Right lobe of liver (tissue), 6 donors: ENCODE results near the gene PKM. TPM values are rescaled to one million over a fixed set of nuclear protein-coding genes. Genes with fewer than 3 reads are reported as not detected.
A peak's percentile ranks its signal among the peaks of the same experiment; 100 is the strongest.

Experiments used
- ATAC-seq, 4 donors: fragments of 200-7000 bp; cut with Tn5 transposase; one replicate each; pipeline ENCODE4 v1.9.1; 2020; ENCODE audit warnings: mild to moderate bottlenecking in 4 of 4, moderate library complexity in 4 of 4
- DNase-seq, 3 donors: peaks; one replicate each; pipeline ENCODE4 v3.0.0-alpha.2; 2020
- H3K27ac ChIP-seq, 3 donors: fragments of 200-600 bp; one replicate each; pipeline ENCODE4 v1.8.0; 2022
- H3K27me3 ChIP-seq, 2 donors: fragments of 200-600 bp; one replicate each; pipeline ENCODE4 v1.8.0; 2022
- H3K36me3 ChIP-seq, 4 donors: fragments of 200-600 bp; sonication (generic) in 1 of 4; one replicate each; pipeline versions ENCODE4 v1.5.1 to v1.8.0; 2017 to 2022; ENCODE audit warnings: control low read depth in 1 of 4
- H3K4me1 ChIP-seq, 4 donors: fragments of 200-600 bp; sonication (generic) in 1 of 4; one replicate each; pipeline versions ENCODE4 v1.5.1 to v1.8.0; 2017 to 2022; ENCODE audit warnings: control low read depth in 1 of 4
- H3K4me3 ChIP-seq, 3 donors: fragments of 200-600 bp; one replicate each; pipeline ENCODE4 v1.8.0; 2022
- H3K9me3 ChIP-seq, 4 donors: fragments of 200-600 bp; sonication (generic) in 1 of 4; one replicate each; pipeline versions ENCODE4 v1.5.1 to v1.8.0; 2017 to 2022; ENCODE audit warnings: control low read depth in 1 of 4
- POLR2A ChIP-seq: fragments of 450-650 bp; IDR thresholded peaks from one replicate; pipeline ENCODE4 v1.6.1; 2017; ENCODE audit warnings: antibody characterized with exemption, mild to moderate bottlenecking
- WGBS: methylation state at CpG from one replicate; pipeline ENCODE4 v1.1.6; 2018; ENCODE audit warnings: low coverage, low lambda C conversion rate; ENCODE audit not compliant: insufficient coverage; ENCODE audit errors: missing lambda C conversion rate; 5-methylcytosine and 5-hydroxymethylcytosine counted together
- intact Hi-C, 2 donors: fragments of 100-400 bp; cut with DNase I; formaldehyde crosslinking; loops; one replicate each; pipeline versions ENCODE4 v1.11.2 to v1.14.1; 2022
- total RNA-seq, 6 experiments: library from RNA; depleted of rRNA in 2 of 6; stranded (reverse); fragments of >200 nt in 2 of 6; fragmentation: NEBNext Ultra II Directional in 3 of 6; extraction: Animal tissue kit (Norgen Biotek cat#: 25700) in 3 of 6; gene quantifications; one replicate each; pipeline versions ENCODE4 v1.1.0 to v1.2.4, GENCODE V29; 2016 to 2023
- TF ChIP-seq, protein P1 (sequence below), 4 donors: fragments of 200-600 bp in 3 of 4; fragments of 450-650 bp in 1 of 4; IDR thresholded peaks; one replicate each; pipeline versions ENCODE4 v1.5.1 to v1.8.0; 2016 to 2022; ENCODE audit warnings: antibody characterized with exemption in 4 of 4, mild to moderate bottlenecking in 2 of 4
- donor health status: DM: no; HTN: yes; CAD: no.
- donor health status: DM: no; HTN: no; CAD: no.
- donor health status: DM: no; HTN: no; CAD: no.
- donor health status: DM: no; HTN: yes; CAD: no.
- donor health status: DM: no; HTN: yes; CAD: no.

The PKM gene
- total RNA-seq, 6 experiments from 2014 or later, result 18.4 to 106 (median 27.2) TPM

- Histone ChIP-seq H3K4me1 (peaks cover 0 to 18% (median 1%) of the 10 kb centered on the region in 4 donors), H3K27me3 (no peaks in the 10 kb centered on the region)
- WGBS, result 58% methylated on average over 4 of the region's 4 CpGs
Observed at GRCh38 chr15:72227720-72228119, 3.3 kb downstream of the PKM start.

GRCh38 chr15:72227192-72227586 is 3.8 kb downstream of the PKM start:
- no peaks in the 10 kb centered on the region for H3K36me3 ChIP-seq
- TF ChIP-seq POLR2A, result no peak
- TF ChIP-seq, protein P1, sequence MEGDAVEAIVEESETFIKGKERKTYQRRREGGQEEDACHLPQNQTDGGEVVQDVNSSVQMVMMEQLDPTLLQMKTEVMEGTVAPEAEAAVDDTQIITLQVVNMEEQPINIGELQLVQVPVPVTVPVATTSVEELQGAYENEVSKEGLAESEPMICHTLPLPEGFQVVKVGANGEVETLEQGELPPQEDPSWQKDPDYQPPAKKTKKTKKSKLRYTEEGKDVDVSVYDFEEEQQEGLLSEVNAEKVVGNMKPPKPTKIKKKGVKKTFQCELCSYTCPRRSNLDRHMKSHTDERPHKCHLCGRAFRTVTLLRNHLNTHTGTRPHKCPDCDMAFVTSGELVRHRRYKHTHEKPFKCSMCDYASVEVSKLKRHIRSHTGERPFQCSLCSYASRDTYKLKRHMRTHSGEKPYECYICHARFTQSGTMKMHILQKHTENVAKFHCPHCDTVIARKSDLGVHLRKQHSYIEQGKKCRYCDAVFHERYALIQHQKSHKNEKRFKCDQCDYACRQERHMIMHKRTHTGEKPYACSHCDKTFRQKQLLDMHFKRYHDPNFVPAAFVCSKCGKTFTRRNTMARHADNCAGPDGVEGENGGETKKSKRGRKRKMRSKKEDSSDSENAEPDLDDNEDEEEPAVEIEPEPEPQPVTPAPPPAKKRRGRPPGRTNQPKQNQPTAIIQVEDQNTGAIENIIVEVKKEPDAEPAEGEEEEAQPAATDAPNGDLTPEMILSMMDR (IDR thresholded peaks at IDR 0.05), result no peak
- H3K4me1 ChIP-seq, result peaks cover 0 to 18% (median 1%) of the 10 kb centered on the region in 4 donors
- H3K27me3 ChIP-seq, result no peaks in the 10 kb centered on the region
- no peaks in the 10 kb centered on the region for H3K9me3 ChIP-seq
- WGBS, result 57% methylated on average over 7 of the region's 8 CpGs
- H3K27ac ChIP-seq, result peak overlapping the region in 1 of 3 donors; percentile 59
- no peak for DNase-seq
- no peak overlapping the region for H3K4me3 ChIP-seq
- ATAC-seq, result no peak
- intact Hi-C loops, result no loop called here

More at GRCh38 chr15:72227720-72228119, 3.3 kb downstream of the PKM start:
- no peaks in the 10 kb centered on the region for H3K36me3 ChIP-seq
- TF ChIP-seq POLR2A, result no peak
- TF ChIP-seq, protein P1 (IDR thresholded peaks at IDR 0.05), result no peak
- ATAC-seq, result no peak
- H3K27ac ChIP-seq, result peak overlapping the region in 1 of 3 donors; percentile 96
- no peak for DNase-seq
- intact Hi-C loops, result no loop called here
- no peak overlapping the region for H3K4me3 ChIP-seq
- no peaks in the 10 kb centered on the region for H3K9me3 ChIP-seq

- H3K9me3 ChIP-seq, result no peaks in the 10 kb centered on the region
- no peak for DNase-seq
- intact Hi-C loops, result no loop called here
- H3K27me3 ChIP-seq, result no peaks in the 10 kb centered on the region
- H3K27ac ChIP-seq, result no peak overlapping the region
- WGBS, result 86% methylated on average over 8 of the region's 10 CpGs
- no peak for ATAC-seq
- TF ChIP-seq POLR2A, result no peak
- TF ChIP-seq, protein P1 (IDR thresholded peaks at IDR 0.05), result no peak
- H3K36me3 ChIP-seq, result peaks cover 0 to 5% (median 0%) of the 10 kb centered on the region in 4 donors
- no peak overlapping the region for H3K4me3 ChIP-seq
- peaks cover 0 to 4% (median 0%) of the 10 kb centered on the region in 4 donors for H3K4me1 ChIP-seq
Observed at GRCh38 chr15:72223278-72223677, 7.7 kb downstream of the PKM start.

DNA sequence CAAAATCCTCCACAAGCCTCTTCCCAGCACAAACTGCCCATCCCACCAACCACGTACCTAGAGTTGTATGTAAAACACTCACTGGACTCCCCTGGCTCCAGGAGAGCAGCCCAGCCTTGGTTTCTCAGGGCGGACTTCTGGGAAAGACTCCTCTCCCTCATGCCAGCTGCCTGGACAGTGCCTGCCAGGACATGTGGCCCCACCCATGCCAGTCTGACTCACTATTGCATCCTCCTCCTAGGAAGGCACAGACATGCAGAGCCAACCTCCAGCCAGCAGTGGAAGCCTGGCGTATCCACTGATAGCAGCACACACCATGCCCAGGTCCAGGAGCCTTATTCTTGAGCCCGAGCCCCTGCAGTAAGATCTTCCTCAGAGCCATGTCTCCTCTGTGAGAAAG is 8.6 kb downstream of the PKM start:
- Histone ChIP-seq H3K4me3 (no peak overlapping the region), H3K4me1 (peaks cover 0 to 4% (median 0%) of the 10 kb centered on the region in 4 donors), H3K9me3 (no peaks in the 10 kb centered on the region), H3K27ac (no peak overlapping the region), H3K36me3 (peaks cover 0 to 10% (median 0%) of the 10 kb centered on the region in 4 donors), H3K27me3 (no peaks in the 10 kb centered on the region)
- intact Hi-C loops, result no loop called here
- DNase-seq (peak in 1 of 3 donors; percentile 52), ATAC-seq (peak in 2 of 4 donors; percentile 15 to 72)
- TF ChIP-seq POLR2A, result no peak
- TF ChIP-seq, protein P1 (IDR thresholded peaks at IDR 0.05), result no peak
- WGBS, result 77% methylated on average over 2 of the region's 4 CpGs

DNA sequence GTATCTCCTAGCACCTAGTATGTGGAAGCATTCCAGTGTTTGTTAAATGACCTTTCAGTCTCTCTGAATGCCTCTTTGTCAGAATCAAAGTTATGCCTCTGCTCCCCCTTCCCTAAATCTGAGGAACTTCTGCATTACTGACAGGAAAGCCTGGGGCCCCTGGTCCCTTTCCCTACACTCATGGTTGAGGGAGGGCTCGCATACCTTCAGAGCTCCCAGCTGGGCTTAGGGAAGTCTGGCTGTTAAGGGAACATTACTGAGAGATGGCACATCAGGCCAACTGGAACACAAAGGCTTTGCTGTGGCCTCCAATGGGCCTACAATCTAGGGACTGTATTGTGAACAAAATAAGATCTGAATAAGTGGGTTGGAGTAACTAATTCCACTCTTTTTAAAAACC is 10.3 kb downstream of the PKM start:
- no peak for ATAC-seq
- peaks cover 0 to 25% (median 0%) of the 10 kb centered on the region in 4 donors for H3K36me3 ChIP-seq
- no peak for TF ChIP-seq POLR2A
- TF ChIP-seq, protein P1 (IDR thresholded peaks at IDR 0.05), result no peak
- no peak for DNase-seq
- H3K4me1 ChIP-seq, result no peaks in the 10 kb centered on the region
- H3K27me3 ChIP-seq, result no peaks in the 10 kb centered on the region
- no peak overlapping the region for H3K27ac ChIP-seq
- intact Hi-C loops, result no loop called here
- H3K4me3 ChIP-seq, result no peak overlapping the region
- WGBS, result 56% methylated on average over 1 of the region's 1 CpG
- no peaks in the 10 kb centered on the region for H3K9me3 ChIP-seq
